Measurements from ENCODE around the gene ZFHX3.

Gene ZFHX3

GRCh38 chr16:72858665-72859493, 189.0 kb downstream of the ZFHX3 start:
- no peak for DNase-seq

- DNase-seq = no peak
Observed at GRCh38 chr16:72857834-72858664, 189.9 kb downstream of the ZFHX3 start.

DNA sequence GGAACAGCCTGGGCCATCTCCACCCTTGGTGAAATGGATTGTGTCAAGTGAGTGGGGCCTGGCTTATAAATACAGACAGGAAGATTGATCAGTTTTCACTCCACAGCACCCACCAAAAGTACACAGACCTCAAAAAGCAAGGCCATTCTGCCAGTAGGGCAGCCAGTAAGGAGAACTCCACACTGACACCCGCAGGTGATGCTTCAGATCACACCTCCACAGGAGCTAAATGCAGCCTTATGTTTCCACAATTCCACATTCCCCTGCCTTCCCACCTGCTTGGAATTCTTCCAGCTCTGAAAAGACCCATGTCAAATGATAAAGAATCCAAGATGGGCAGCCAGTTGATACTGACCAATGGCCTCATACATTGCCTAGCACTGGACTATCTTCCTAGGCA, 191.1 kb downstream of the ZFHX3 start:
- DNase-seq = no peak

DNA sequence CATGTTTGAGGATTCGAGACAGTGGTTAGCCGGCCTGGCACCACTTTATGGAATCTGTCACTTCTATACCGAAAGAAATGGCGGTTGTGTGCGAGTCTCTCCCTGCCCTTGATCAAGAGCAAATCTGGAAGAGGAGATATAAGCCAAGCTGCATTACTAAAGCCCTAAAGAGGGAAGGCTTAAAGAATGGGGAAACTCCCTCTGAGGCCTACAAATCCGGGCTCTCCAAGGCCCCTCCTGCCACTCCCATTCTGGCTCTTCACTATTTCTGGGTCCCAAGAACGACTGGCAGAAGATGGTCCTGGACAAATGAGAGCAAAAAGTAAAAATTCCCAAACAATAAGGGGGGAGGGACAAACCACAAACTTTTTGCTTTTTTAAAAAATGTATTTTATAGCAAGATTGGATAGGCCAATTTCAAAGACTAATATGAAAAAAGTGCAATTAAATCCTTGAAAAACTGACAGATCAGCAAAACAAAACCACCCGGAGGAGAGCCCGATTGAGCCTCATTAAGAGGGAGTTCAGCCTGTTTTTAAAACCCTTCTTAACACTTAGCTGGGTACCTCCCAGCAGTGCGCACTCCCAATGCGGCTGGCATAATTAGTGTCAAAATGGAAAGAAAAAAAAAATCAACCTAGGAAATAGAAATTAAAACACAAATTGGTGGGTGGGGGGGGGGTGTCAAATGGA, 193.5 kb downstream of the ZFHX3 start:
- no peak for DNase-seq

GRCh38 chr16:72853575-72854266, 194.2 kb downstream of the ZFHX3 start:
- DNase-seq = no peak

DNA sequence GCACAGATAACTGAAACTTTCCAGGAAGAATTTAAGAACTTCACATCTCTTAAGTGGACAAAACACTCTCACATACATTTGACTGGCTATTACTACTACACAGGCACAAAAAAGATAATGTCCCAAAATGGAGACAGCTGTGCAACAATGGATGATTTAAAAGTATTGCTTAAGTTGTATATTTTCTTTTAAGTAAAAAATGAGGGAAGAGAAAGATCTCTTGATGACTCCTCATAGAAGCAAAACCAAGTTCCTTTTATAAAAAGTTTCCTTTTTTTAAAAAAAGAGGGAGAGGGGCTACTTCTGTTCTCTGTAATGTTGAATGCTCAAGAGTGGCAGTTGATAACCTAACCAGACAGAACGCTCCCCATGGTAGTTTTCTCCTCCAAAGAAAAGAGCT, 195.5 kb downstream of the ZFHX3 start:
- DNase-seq = no peak

DNA sequence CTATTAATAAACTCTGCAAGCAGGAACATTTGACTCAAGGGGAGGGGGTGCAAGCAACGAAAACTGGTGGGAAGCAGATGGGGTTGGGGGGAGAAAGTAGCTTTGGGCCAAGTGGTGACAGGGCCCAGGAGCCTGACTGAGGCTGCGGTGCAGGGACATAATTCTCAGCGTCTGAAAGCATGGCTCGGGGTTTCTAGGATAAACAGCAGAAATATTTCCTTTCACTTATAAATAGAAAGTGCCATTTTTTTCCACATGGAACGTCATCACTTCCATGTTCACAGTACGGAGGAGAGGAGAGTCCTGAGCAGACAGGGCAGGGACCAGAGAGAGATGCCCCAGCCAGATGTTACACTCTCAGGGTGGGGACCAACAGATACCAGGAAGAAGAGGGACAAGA, 197.1 kb downstream of the ZFHX3 start:
- no peak for DNase-seq

DNA sequence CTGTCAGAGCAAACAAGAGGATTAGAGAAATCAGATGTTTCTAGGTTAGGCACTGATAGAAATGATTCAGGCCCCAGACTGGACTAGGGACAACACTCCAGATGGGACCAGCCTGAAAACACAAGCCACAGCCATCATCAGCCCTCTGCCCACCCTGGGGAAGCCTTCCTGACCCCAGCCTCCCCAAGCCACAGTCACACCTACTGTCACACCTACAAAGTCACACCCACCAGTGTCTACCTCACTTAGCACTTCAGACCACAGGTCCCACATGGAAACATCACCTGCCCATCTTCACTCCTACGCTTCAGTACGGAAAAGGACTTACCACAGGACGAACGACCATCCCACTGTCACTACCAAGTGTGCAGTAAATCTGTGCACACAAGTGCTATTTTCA, 197.9 kb downstream of the ZFHX3 start:
- DNase-seq = no peak

GRCh38 chr16:72848759-72849664, 198.9 kb downstream of the ZFHX3 start:
- no peak for DNase-seq

DNA sequence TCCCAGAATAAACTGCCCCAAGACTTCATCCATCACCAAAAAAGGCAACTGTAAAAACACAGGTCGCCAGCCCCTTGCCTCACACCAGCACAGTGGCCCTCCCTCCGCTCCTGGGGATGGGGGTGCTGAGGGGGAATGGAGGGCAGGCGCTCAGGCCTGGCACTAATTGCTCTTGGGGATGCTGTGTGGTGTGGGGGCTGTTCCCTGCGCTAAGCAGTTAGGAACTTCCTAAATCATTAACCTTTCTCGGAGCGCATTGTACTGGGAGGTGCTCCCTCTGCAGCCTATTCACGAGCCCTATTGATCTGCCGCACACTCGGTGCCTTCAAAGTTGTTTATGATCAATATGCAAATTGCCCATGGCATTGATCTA, 199.9 kb downstream of the ZFHX3 start:
- no peak for DNase-seq

- no peak for DNase-seq
Observed at GRCh38 chr16:72847187-72848027, 200.5 kb downstream of the ZFHX3 start.

- no peak for DNase-seq
Observed at GRCh38 chr16:72846594-72846993, 201.3 kb downstream of the ZFHX3 start.

- DNase-seq = no peak
Observed at GRCh38 chr16:72845322-72846020, 202.5 kb downstream of the ZFHX3 start.

- no peak for DNase-seq
Observed at GRCh38 chr16:72844225-72844920, 203.6 kb downstream of the ZFHX3 start.

- DNase-seq = no peak
Observed at GRCh38 chr16:72841506-72841905, 206.4 kb downstream of the ZFHX3 start.

GRCh38 chr16:72840631-72841381, 207.1 kb downstream of the ZFHX3 start:
- DNase-seq = no peak

- DNase-seq = no peak
Observed at GRCh38 chr16:72838951-72839350, 209.0 kb downstream of the ZFHX3 start.

DNA sequence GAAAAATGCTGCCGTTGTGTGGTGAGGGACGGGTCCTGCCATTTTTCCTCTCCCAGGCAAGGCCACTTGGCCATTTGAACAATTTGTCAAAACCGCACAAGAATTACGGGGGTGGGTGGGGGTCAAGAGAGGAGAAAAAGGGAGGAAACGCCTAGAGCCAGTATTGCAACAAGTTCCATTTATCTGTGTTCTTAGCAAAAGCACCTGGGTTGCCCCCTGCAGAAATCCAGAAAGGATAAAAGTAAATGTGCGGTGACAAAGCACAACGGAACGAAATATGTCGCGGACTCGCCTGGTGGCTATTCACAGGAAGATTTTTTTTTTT, 209.4 kb downstream of the ZFHX3 start:
- DNase-seq = no peak

Data from NCI-H1436 treated with DMSO at 0.1 percent for 48 hours (cell line).